GM13977 (cell line): ENCODE data around the gene DDX54.

Source experiments
- DNase-seq: peaks from one replicate; pipeline ENCODE4 v3.0.0; 2012; ENCODE audit warnings: low spot score
- CTCF ChIP-seq: IDR thresholded peaks from 2 replicates; pipeline ENCODE4 v1.5.1; 2012; ENCODE audit warnings: mild to moderate bottlenecking, control low read depth; ENCODE audit not compliant: insufficient read depth; ENCODE audit errors: extremely low read depth, missing control alignments
- in situ Hi-C: fragments of 300-500 bp; cut with MboI; formaldehyde crosslinking; loops from one replicate; pipeline ENCODE4 v1.12.0; 2022; ENCODE audit warnings: low sequenced_read_pairs, low pct_unique_long_range_greater_than_20kb, mixed read lengths, inconsistent platforms; ENCODE audit not compliant: unreplicated experiment

The DDX54 gene

GRCh38 chr12:113224955-113225354 is 39.7 kb upstream of the DDX54 start:
- in situ Hi-C loops = no loop called here

GRCh38 chr12:113222730-113223531 is 37.7 kb upstream of the DDX54 start:
- in situ Hi-C loops = no loop called here
- TF ChIP-seq CTCF = no peak
- DNase-seq = no peak

More at GRCh38 chr12:113224955-113225354, 39.7 kb upstream of the DDX54 start:
- no peak for TF ChIP-seq CTCF
- DNase-seq = no peak

- TF ChIP-seq CTCF = no peak
- in situ Hi-C loops = no loop called here
- no peak for DNase-seq
These were observed 36.9 kb upstream of the DDX54 start for GRCh38 chr12:113221997-113222729.

GRCh38 chr12:113221181-113221996 is 36.1 kb upstream of the DDX54 start, which contains the start of gene TPCN1:
Gene TPCN1 (plus strand): TSS chr12:113221464. CDS start chr12:113226853, 5,389 bp downstream.
- in situ Hi-C loops = no loop called here
- peak; percentile 97 for DNase-seq
- no peak for TF ChIP-seq CTCF

- no peak for TF ChIP-seq CTCF
- in situ Hi-C loops = no loop called here
- DNase-seq = no peak
These were observed 35.4 kb upstream of the DDX54 start for GRCh38 chr12:113220593-113221180.

- no peak for TF ChIP-seq CTCF
- in situ Hi-C loops = no loop called here
- DNase-seq = no peak
These were observed 30.7 kb upstream of the DDX54 start for GRCh38 chr12:113216027-113216426.
